GM19025 (cell line): ENCODE results near the gene FOXL3.
"Not testable (repeated sequence)": the region's sequence is repeated elsewhere in the genome, so short reads cannot be mapped to it uniquely, and the experiment has no call there.

Experiments
- ATAC-seq: cut with Tn5 transposase; IDR thresholded peaks from one replicate; pipeline ENCODE4 v1.9.1; 2021; ENCODE audit warnings: mild to moderate bottlenecking, low read depth, moderate library complexity; ENCODE audit not compliant: unreplicated experiment

Gene FOXL3

GRCh38 chr7:335358-336148 is 45.6 kb downstream of the FOXL3 start:
- no peak for ATAC-seq

GRCh38 chr7:336149-336533 is 46.2 kb downstream of the FOXL3 start:
- not testable (repeated sequence) for ATAC-seq

- ATAC-seq: no peak
These were observed 47.0 kb downstream of the FOXL3 start for GRCh38 chr7:336810-337566.

GRCh38 chr7:337567-337951 is 47.6 kb downstream of the FOXL3 start:
- no peak for ATAC-seq

DNA sequence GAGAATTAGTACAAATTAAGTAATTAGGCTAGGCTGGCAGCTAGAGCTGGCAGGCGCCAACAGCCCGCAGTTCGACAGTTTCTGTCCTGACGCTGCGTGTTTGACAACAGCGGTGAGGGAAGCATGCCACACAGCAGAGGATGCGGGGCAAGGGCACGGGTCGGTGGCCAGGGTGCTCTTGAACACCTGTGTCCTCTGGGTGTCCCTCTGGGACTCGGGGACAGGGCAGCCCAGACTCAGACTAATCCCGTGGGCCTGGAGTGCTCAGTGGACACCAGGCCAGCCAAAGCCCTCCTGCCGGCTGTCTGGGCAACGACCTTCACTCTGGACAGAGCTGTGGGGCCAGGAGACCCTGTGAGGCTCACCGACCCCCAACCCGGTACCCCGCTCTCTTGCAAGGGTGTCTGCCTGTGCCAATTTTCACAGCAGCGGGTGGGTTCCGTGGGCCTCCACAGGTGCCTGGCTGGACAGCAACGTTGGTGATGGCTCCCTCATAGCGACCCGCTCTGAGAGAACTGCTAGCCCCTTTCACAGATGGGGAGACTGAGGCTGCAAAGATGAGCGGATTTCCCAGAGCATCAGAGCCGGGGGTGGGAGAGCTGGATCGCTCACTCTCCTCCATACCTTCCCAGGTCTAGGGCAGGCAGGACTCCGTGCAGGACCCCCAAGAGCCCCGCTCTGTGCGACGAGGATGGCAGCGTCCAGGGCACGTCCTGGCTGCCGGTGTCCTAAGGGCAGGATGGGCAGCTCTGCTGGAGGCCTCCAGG is 48.5 kb downstream of the FOXL3 start:
- no peak for ATAC-seq

GRCh38 chr7:339062-339342 is 49.0 kb downstream of the FOXL3 start:
- ATAC-seq: no peak

DNA sequence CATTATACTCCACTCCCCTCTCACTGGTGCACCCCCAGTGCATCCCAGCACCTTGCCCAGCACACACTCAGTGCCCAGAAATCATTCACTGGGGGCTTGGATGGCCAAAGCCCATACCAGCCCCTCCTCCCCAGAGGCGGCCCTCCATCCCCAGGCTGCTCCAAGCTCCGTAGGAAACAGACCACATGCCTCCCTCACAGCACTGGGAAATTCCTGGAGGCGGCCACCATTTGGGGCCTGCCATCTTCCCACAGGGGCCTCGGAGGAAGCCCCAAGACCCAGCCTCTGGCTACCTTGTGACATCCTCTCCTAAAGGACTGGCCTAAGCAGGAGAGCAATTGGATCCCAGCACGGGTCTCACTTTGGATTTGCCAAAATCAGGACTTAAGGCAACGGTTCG is 49.7 kb downstream of the FOXL3 start:
- no peak for ATAC-seq

DNA sequence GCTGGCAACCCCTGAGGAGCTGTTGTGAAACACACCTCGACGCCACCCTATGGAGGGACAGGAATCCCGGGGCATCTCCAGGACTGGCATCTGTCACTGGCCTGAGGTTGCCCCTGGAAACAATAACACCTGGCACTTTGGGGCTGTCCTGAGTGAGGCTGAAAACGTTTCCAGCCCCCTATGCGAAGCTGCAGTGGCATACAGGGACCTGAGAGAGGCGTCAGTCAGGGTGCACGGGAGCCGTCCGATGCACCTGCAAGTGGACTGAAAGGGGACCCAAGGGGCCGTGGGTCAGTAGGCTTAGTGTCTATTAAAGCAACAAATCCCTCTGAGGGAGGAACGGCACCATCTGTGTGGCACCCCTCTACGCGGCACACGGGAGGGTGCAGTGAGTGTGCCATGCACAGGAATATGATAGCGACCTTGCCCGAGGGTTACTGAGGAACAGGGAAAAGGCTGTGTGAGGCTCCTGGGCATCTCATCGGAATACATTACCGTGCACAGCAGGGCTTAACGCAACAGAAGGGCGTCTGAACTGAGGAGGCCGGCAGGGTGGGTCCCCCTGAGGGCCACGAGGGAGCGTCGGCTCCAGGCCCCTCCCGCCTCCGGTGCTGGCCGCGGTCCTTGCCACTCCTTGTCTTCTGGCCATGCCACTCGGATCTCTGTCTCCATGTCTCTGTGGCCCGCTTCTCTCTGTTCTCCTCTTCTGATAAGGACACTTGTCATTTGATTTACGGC is 50.4 kb downstream of the FOXL3 start:
- no peak for ATAC-seq
